Measurements from ENCODE around the gene WDR18.

- TF ChIP-seq POLR2A (IDR thresholded peaks at IDR 0.05; ENCODE audit: low read length): no peak
- no peak for TF ChIP-seq GATA1 (IDR thresholded peaks at IDR 0.05; ENCODE audit: low read depth, low read length)
Measured at GRCh38 chr19:941292-942132, 42.6 kb upstream of the WDR18 start.
